ENCODE data around the gene SAP30L.

Gene SAP30L

DNA sequence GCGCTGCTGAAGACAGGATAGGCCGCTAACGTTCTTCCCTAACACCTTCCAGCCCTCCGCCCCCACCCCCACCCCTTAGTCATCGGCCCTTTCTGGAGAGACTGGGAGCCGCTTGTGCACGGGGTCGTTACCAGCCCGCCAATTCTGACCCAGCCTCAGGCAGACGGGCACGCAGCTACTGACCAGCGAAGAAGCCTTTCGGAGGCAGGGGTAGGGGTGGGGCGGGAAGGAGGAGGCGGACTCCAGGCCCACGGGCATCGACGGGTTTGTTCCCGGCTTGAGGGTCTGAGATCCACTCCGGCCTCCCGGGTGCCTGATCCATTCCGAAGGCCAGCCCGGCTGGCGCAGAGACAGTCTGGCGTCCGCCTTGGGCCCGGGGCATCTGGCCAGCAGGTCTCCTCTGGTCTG lies 33.0 kb downstream of the SAP30L start:
- Histone ChIP-seq H3K36me3 (ENCODE audit: control insufficient read depth in 1 of 2, insufficient read depth in 2 of 2, low read length in 2 of 2) (no peaks in the 10 kb centered on the region), H3K9me3 (ENCODE audit: control insufficient read depth in 1 of 2, low read length in 2 of 2) (no peaks in the 10 kb centered on the region), H3K27ac (ENCODE audit: low read depth, low read length) (no peak overlapping the region), H3K27me3 (ENCODE audit: control insufficient read depth in 1 of 2, insufficient read depth in 2 of 2, low read length in 2 of 2) (peaks cover 96 to 98% of the 10 kb centered on the region in 2 donors), H3K4me3 (ENCODE audit: low read depth in 1 of 2, low read length in 2 of 2) (no peak overlapping the region), H3K4me1 (ENCODE audit: control insufficient read depth in 1 of 2, insufficient read depth in 2 of 2, low read length in 2 of 2) (peaks cover 42 to 49% of the 10 kb centered on the region in 2 donors), H3K9ac (ENCODE audit: low read depth in 1 of 2, low read length in 2 of 2) (no peak overlapping the region)

DNA sequence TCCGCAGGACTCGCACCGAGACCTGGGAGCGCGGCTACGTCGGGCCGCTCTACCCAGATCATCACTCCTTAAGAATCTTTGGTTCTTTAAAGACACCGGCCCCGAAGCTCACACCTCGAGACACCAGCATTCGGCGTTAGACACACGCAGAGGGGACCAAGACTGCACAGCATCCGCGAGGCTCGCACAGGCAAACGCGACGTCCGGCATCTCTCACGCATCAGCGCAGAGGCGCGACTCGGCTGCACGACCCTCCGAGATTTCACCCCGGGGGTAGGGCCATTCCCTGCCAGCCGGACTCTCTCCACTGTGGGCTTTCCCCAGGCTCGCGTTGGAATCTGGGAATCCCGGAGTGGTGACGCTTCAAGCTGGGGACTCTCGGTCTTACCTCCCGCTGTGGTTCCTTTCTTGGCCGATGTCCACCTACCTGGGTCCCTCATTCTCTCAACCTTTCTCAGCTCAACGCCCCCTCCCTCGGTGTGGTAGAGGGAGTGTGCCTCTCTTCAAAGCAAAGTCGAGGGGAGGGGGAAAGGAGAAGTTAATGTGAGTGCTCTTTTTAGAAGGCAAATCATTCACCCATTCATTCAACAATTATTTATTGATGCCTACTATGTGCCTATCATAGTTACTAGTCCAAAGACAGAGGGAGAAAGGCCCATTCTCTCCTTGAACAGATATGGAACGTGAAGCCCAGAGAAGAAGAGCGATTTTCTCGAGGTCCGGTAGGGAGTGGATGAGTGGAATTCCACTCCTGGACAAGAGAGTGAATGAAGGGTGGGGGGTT lies 33.6 kb downstream of the SAP30L start:
- no peaks in the 10 kb centered on the region for H3K36me3 ChIP-seq (ENCODE audit: control insufficient read depth in 1 of 2, insufficient read depth in 2 of 2, low read length in 2 of 2)
- no peak overlapping the region for H3K9ac ChIP-seq (ENCODE audit: low read depth in 1 of 2, low read length in 2 of 2)
- H3K9me3 ChIP-seq (ENCODE audit: control insufficient read depth in 1 of 2, low read length in 2 of 2), result no peaks in the 10 kb centered on the region
- H3K4me1 ChIP-seq (ENCODE audit: control insufficient read depth in 1 of 2, insufficient read depth in 2 of 2, low read length in 2 of 2), result peaks cover 38 to 49% of the 10 kb centered on the region in 2 donors
- no peak overlapping the region for H3K4me3 ChIP-seq (ENCODE audit: low read depth in 1 of 2, low read length in 2 of 2)
- peaks cover 96 to 98% of the 10 kb centered on the region in 2 donors for H3K27me3 ChIP-seq (ENCODE audit: control insufficient read depth in 1 of 2, insufficient read depth in 2 of 2, low read length in 2 of 2)
- H3K27ac ChIP-seq (ENCODE audit: low read depth, low read length), result no peak overlapping the region

DNA sequence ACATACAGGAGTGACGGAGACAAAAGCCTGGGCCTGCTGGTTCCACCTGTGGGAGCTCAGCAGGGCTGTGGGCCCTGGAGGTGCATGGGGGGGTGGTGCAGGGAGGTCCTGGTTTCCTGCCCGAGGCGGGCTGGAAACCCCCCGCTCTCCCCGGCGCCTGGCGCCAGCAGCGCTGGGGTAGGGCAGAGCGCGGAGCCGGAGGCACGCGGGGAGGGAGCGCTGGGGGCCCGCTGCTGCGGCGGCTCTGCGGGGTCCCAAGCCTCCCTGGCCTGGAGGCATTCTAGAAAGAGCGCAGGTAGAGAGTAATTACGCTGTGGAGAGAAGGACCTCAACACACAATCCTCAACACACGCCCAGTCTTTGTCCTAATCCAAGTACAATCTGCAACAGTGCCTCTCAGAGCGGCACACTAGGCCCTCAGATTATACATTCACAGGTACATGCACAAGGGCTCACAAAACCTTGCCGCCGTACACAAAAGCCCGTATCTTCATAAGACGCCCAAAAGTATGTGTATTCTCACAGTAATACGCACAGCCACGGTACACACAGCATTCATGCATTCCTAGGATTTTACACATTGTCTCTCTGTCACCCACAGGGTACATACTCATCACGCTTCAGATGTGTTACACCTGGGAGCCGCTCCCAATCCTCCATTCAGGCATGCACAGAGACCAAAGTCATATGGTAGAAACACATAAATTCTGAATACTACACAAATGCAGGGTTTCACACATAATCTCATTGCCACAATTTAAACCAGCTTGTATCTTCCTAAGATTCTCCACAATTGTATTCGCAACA lies 34.4 kb downstream of the SAP30L start:
- H3K27me3 ChIP-seq (ENCODE audit: control insufficient read depth in 1 of 2, insufficient read depth in 2 of 2, low read length in 2 of 2), result peaks cover 98% of the 10 kb centered on the region in 2 donors
- no peak overlapping the region for H3K9ac ChIP-seq (ENCODE audit: low read depth in 1 of 2, low read length in 2 of 2)
- H3K4me1 ChIP-seq (ENCODE audit: control insufficient read depth in 1 of 2, insufficient read depth in 2 of 2, low read length in 2 of 2), result peaks cover 34 to 51% of the 10 kb centered on the region in 2 donors
- H3K9me3 ChIP-seq (ENCODE audit: control insufficient read depth in 1 of 2, low read length in 2 of 2), result no peaks in the 10 kb centered on the region
- H3K27ac ChIP-seq (ENCODE audit: low read depth, low read length), result no peak overlapping the region
- no peaks in the 10 kb centered on the region for H3K36me3 ChIP-seq (ENCODE audit: control insufficient read depth in 1 of 2, insufficient read depth in 2 of 2, low read length in 2 of 2)
- no peak overlapping the region for H3K4me3 ChIP-seq (ENCODE audit: low read depth in 1 of 2, low read length in 2 of 2)

DNA sequence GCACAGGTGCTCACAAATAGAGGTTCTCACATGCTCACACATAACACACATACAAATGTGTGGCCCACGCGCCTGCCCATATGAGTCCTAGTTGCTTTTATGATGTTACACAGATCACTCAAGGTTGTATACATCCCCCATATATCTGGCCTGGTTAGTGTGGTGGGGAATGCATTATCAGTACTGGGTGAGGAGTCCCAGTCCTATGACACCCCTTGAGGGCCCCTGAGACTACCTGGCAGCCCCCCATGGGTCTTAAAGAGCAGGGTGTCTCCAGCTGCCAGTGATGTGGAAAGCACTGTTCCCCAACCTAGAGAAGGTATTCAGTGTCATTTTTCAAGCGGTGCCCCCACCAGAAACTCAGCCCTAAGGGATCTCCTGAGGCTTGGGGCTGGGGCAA lies 35.0 kb downstream of the SAP30L start:
- H3K4me1 ChIP-seq (ENCODE audit: control insufficient read depth in 1 of 2, insufficient read depth in 2 of 2, low read length in 2 of 2), result peaks cover 33 to 50% of the 10 kb centered on the region in 2 donors
- H3K4me3 ChIP-seq (ENCODE audit: low read depth in 1 of 2, low read length in 2 of 2), result no peak overlapping the region
- peaks cover 98% of the 10 kb centered on the region in 2 donors for H3K27me3 ChIP-seq (ENCODE audit: control insufficient read depth in 1 of 2, insufficient read depth in 2 of 2, low read length in 2 of 2)
- H3K9me3 ChIP-seq (ENCODE audit: control insufficient read depth in 1 of 2, low read length in 2 of 2), result no peaks in the 10 kb centered on the region
- no peak overlapping the region for H3K9ac ChIP-seq (ENCODE audit: low read depth in 1 of 2, low read length in 2 of 2)
- H3K36me3 ChIP-seq (ENCODE audit: control insufficient read depth in 1 of 2, insufficient read depth in 2 of 2, low read length in 2 of 2), result no peaks in the 10 kb centered on the region
- H3K27ac ChIP-seq (ENCODE audit: low read depth, low read length), result no peak overlapping the region

DNA sequence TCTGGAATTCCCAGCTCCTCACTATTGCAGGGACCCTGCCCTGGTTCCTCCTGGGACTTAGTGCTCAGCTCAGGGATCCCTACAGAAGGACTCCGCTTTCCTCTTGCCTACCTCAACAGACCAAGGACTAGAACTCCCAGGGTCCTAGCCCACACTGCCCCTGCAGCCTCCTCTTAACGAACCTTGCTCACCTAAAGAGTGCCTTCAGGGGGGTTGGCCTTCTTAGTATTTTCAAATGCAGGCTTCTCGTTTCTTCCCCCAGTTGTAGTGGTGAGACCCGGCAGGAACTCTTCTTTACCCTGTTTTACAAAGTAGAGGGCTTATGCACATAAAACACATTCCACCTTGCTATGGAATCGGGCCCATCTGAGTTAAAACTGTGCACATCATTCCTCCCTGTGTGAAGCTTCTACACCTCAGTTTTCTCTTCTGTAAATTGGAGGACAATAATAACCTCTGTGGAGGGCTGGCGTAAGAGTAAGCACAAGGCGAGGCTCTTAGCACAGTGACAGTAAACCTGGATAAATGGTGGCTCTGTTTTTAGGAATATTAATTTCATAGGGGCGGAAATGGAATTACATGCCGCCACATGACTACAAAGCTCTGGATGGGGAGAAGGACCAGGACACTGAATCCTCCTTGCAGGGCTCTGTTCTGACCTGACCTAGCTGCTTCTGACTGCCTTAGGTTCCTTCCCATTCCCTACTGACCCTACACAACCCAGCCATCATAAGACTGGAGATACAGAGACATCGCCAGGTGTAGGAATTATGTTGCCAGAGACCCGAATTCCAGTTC lies 36.0 kb downstream of the SAP30L start:
- H3K9ac ChIP-seq (ENCODE audit: low read depth in 1 of 2, low read length in 2 of 2), result no peak overlapping the region
- H3K4me3 ChIP-seq (ENCODE audit: low read depth in 1 of 2, low read length in 2 of 2), result no peak overlapping the region
- H3K9me3 ChIP-seq (ENCODE audit: control insufficient read depth in 1 of 2, low read length in 2 of 2), result no peaks in the 10 kb centered on the region
- no peaks in the 10 kb centered on the region for H3K36me3 ChIP-seq (ENCODE audit: control insufficient read depth in 1 of 2, insufficient read depth in 2 of 2, low read length in 2 of 2)
- H3K27ac ChIP-seq (ENCODE audit: low read depth, low read length), result no peak overlapping the region
- H3K4me1 ChIP-seq (ENCODE audit: control insufficient read depth in 1 of 2, insufficient read depth in 2 of 2, low read length in 2 of 2), result peaks cover 25 to 41% of the 10 kb centered on the region in 2 donors
- peaks cover 98% of the 10 kb centered on the region in 2 donors for H3K27me3 ChIP-seq (ENCODE audit: control insufficient read depth in 1 of 2, insufficient read depth in 2 of 2, low read length in 2 of 2)

DNA sequence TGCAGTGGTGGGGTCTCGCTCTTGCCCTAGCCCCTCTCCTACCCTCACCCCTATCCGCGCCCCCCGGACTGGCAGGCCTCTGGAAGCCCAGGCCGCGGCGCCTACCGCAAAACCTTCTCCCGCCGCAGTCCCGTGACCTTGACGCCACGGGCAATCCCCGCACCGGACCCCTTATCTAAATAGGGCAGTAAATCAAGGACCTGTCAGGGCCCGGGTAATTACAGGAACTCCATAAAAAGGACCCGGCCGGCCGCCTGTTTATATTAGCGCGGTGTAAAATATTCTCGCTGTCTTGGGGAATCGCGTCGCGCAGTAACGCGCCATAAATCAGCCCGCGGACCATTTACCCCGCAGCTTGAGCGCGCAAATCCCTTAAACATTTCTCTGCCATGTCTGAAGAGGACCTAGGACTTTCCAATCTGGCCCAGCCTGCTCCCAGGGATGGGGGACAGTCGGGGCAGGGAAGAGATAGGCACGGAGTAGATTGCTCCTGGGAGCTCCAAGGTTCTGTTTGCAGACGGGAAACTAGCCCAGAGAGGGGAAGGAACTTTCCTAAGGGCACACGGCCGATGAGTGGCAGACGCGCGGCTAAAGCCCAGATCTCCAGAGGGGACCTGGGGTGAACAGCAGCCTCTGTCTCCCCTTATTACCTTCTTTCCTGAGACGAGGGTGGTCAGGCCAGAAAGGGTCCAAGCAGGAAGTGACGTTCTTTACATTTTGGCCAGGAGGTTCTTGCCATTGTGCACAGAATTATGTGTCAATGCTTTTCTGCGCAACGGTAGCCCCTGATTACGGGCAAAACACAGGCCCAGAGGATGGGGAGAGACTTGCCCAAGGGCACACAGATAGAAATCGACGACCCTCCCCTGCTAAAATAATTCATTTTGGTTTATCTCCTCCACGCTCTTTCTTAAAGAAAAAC lies 37.0 kb downstream of the SAP30L start:
- Histone ChIP-seq H3K27ac (ENCODE audit: low read depth, low read length) (no peak overlapping the region), H3K27me3 (ENCODE audit: control insufficient read depth in 1 of 2, insufficient read depth in 2 of 2, low read length in 2 of 2) (peaks cover 94 to 98% of the 10 kb centered on the region in 2 donors), H3K4me1 (ENCODE audit: control insufficient read depth in 1 of 2, insufficient read depth in 2 of 2, low read length in 2 of 2) (peaks cover 25 to 32% of the 10 kb centered on the region in 2 donors), H3K4me3 (ENCODE audit: low read depth in 1 of 2, low read length in 2 of 2) (no peak overlapping the region), H3K9ac (ENCODE audit: low read depth in 1 of 2, low read length in 2 of 2) (no peak overlapping the region), H3K9me3 (ENCODE audit: control insufficient read depth in 1 of 2, low read length in 2 of 2) (no peaks in the 10 kb centered on the region), H3K36me3 (ENCODE audit: control insufficient read depth in 1 of 2, insufficient read depth in 2 of 2, low read length in 2 of 2) (no peaks in the 10 kb centered on the region)

DNA sequence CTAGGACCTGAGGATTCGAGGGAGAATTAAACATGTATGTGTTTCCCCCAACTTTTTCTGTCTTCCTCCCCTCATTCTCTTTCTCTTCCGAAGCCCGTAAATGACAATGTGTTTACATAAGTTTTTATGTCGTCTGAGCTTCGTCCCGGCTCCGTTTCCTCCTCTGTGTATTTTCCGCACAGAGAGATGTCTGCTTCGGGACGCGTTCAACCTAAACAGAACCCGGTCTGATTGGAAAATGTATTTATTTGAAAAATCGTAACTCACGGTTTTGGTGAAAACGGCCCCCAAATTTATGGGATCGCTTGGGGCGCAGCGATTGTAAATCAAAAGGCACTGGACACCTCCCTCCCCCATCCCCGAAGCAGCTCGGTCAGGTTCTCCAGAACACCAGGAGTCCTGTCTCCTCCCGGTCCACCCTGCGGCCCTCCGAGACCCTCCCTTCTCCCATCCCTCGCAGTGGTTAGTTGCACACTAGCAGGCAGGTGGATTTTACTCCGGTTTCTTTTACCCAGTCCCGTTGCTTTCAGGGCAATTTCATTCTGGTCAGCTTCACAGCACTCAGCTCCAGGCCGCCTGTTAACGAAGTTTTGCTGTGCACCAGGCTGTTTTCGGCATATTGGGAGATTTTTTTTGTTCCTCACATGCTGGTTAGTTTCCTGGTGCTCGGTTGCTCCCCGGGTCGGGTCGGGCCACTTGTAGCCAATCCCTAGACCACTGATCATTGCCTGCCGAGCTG lies 38.0 kb downstream of the SAP30L start:
- Histone ChIP-seq H3K9ac (ENCODE audit: low read depth in 1 of 2, low read length in 2 of 2) (no peak overlapping the region), H3K4me1 (ENCODE audit: control insufficient read depth in 1 of 2, insufficient read depth in 2 of 2, low read length in 2 of 2) (peaks cover 22 to 27% of the 10 kb centered on the region in 2 donors), H3K36me3 (ENCODE audit: control insufficient read depth in 1 of 2, insufficient read depth in 2 of 2, low read length in 2 of 2) (no peaks in the 10 kb centered on the region), H3K27me3 (ENCODE audit: control insufficient read depth in 1 of 2, insufficient read depth in 2 of 2, low read length in 2 of 2) (peaks cover 88 to 90% of the 10 kb centered on the region in 2 donors), H3K27ac (ENCODE audit: low read depth, low read length) (no peak overlapping the region), H3K4me3 (ENCODE audit: low read depth in 1 of 2, low read length in 2 of 2) (no peak overlapping the region), H3K9me3 (ENCODE audit: control insufficient read depth in 1 of 2, low read length in 2 of 2) (no peaks in the 10 kb centered on the region)

DNA sequence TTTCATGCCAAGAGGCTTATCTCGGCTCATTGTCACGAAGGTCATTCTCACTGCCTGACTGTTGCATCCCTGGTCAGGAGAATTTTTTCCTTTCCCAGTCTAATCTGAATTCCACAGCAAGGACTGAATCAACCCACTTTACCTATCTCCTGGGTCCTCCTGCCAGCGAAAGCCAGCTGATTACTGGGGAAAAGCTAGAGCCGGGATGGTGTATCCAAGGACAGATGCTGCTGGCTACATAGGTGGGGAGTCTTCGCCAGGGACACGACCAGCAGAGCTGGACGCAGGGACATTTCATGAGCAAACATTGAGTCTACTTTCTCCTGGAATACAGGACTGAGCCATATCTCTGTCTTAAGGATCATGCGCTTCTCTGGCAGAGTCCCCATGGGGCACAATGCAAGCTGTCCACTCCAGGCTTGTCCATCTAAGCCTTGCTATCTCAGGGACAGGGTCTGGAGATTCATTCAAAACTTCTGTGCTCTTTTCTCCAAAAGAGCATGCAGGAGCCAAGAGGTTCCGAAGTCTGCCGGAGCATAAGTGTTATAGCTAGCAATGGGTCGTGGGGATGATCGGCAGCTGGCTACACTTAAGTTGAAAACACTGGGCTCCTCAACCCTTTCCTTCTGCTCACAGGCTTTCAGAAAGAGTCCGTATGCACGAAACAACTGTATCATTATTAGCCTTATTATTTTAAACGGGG lies 38.7 kb downstream of the SAP30L start:
- no peak overlapping the region for H3K27ac ChIP-seq (ENCODE audit: low read depth, low read length)
- H3K27me3 ChIP-seq (ENCODE audit: control insufficient read depth in 1 of 2, insufficient read depth in 2 of 2, low read length in 2 of 2), result peaks cover 83 to 84% of the 10 kb centered on the region in 2 donors
- H3K4me3 ChIP-seq (ENCODE audit: low read depth in 1 of 2, low read length in 2 of 2), result no peak overlapping the region
- H3K9me3 ChIP-seq (ENCODE audit: control insufficient read depth in 1 of 2, low read length in 2 of 2), result no peaks in the 10 kb centered on the region
- peaks cover 16 to 22% of the 10 kb centered on the region in 2 donors for H3K4me1 ChIP-seq (ENCODE audit: control insufficient read depth in 1 of 2, insufficient read depth in 2 of 2, low read length in 2 of 2)
- no peak overlapping the region for H3K9ac ChIP-seq (ENCODE audit: low read depth in 1 of 2, low read length in 2 of 2)
- no peaks in the 10 kb centered on the region for H3K36me3 ChIP-seq (ENCODE audit: control insufficient read depth in 1 of 2, insufficient read depth in 2 of 2, low read length in 2 of 2)
